Upper lobe of right lung (tissue), 1 donor: ENCODE measurements around the gene CFAP52. TPM values are rescaled to one million over a fixed set of nuclear protein-coding genes. Genes with fewer than 3 reads are reported as not detected.

Source experiments
- ATAC-seq: fragments of 200-7000 bp; cut with Tn5 transposase; one replicate; pipeline ENCODE4 v1.9.1; 2020; ENCODE audit warnings: mild to moderate bottlenecking, moderate library complexity
- DNase-seq: peaks from one replicate; pipeline ENCODE4 v3.0.0-alpha.2; 2020
- H3K27ac ChIP-seq: fragments of 200-600 bp; one replicate; pipeline ENCODE4 v1.8.0; 2022
- H3K27me3 ChIP-seq: fragments of 200-600 bp; one replicate; pipeline ENCODE4 v1.8.0; 2022; ENCODE audit warnings: mild to moderate bottlenecking
- H3K36me3 ChIP-seq: fragments of 200-600 bp; one replicate; pipeline ENCODE4 v1.8.0; 2022
- H3K4me1 ChIP-seq: fragments of 200-600 bp; one replicate; pipeline ENCODE4 v1.8.0; 2022
- H3K4me3 ChIP-seq: fragments of 200-600 bp; one replicate; pipeline ENCODE4 v1.8.0; 2022; ENCODE audit warnings: mild to moderate bottlenecking
- H3K9me3 ChIP-seq: fragments of 200-600 bp; one replicate; pipeline ENCODE4 v1.8.0; 2022
- intact Hi-C: fragments of 100-400 bp; cut with DNase I; formaldehyde crosslinking; loops from one replicate; pipeline ENCODE4 v1.11.0; 2022
- total RNA-seq: library from RNA; stranded (reverse); fragmentation: NEBNext Ultra II Directional; extraction: Animal tissue kit (Norgen Biotek cat#: 25700); gene quantifications from one replicate; pipeline ENCODE4 v1.2.1, GENCODE V29; 2021
- TF ChIP-seq, protein P1 (sequence below): fragments of 200-600 bp; IDR thresholded peaks from one replicate; pipeline ENCODE4 v1.8.0; 2022; ENCODE audit warnings: antibody characterized with exemption
- donor health status: DM: no; HTN: yes; CAD: no; lungs with severe emphysema.

The CFAP52 gene
- total RNA-seq, 1 donor from 2014 or later, result not detected

DNA sequence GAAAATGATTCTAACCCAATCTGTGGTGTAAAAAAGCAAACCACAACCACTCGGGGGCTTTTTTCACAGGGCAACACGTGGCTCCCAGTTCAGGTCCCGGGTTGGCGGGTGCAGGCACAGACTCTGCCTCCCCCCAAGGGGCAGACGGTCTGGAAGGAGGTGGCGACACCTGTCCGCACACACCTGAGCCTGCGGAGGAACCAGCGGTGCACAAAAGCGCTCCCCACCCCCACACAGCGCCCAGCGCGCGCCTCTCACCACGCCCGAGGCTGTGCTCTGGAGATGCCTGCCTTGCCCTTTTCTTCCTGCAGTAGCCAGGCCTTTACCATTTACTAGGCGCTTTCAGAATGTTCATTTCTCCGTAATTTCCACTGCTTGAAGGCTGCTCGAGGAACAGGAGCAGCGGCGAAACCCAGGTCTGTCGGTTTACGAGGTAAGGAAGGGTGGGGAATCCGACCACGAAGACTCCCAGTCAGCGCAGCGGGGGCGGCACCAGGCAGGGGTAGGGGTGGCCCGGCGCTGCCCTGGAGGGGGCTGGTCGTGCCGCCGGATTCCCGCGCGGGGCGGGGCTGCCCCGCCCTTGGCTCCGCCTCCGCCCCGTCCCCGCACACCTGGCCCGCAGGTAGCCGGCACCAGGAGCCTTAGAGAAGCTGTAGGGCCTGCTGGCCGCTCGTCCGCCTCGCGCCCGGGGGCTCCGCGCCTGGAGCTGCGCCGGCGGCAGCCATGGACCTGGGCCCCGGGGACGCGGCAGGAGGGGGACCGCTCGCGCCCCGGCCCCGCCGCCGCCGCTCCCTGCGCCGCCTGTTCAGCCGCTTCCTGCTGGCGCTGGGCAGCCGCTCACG, 68.7 kb downstream of the CFAP52 start, which contains the start of gene USP43:
USP43 (plus strand) TSS at position 608 of the 842 bp plus-strand sequence; CDS start at position 724, 116 bp downstream.
- Histone ChIP-seq H3K4me3 (peak within 1 kb of the TSS; percentile 59), H3K27ac (peak within 1 kb of the TSS; percentile 76), H3K4me1 (peaks cover 7% of the 10 kb centered on the region), H3K36me3 (no peaks in the 10 kb centered on the region), H3K27me3 (peaks cover 16% of the 10 kb centered on the region), H3K9me3 (no peaks in the 10 kb centered on the region)
- intact Hi-C loops, result no loop called here
- ATAC-seq, result peak; percentile 91
- peak; percentile 87 for DNase-seq
- TF ChIP-seq, protein P1, sequence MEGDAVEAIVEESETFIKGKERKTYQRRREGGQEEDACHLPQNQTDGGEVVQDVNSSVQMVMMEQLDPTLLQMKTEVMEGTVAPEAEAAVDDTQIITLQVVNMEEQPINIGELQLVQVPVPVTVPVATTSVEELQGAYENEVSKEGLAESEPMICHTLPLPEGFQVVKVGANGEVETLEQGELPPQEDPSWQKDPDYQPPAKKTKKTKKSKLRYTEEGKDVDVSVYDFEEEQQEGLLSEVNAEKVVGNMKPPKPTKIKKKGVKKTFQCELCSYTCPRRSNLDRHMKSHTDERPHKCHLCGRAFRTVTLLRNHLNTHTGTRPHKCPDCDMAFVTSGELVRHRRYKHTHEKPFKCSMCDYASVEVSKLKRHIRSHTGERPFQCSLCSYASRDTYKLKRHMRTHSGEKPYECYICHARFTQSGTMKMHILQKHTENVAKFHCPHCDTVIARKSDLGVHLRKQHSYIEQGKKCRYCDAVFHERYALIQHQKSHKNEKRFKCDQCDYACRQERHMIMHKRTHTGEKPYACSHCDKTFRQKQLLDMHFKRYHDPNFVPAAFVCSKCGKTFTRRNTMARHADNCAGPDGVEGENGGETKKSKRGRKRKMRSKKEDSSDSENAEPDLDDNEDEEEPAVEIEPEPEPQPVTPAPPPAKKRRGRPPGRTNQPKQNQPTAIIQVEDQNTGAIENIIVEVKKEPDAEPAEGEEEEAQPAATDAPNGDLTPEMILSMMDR, result no peak

DNA sequence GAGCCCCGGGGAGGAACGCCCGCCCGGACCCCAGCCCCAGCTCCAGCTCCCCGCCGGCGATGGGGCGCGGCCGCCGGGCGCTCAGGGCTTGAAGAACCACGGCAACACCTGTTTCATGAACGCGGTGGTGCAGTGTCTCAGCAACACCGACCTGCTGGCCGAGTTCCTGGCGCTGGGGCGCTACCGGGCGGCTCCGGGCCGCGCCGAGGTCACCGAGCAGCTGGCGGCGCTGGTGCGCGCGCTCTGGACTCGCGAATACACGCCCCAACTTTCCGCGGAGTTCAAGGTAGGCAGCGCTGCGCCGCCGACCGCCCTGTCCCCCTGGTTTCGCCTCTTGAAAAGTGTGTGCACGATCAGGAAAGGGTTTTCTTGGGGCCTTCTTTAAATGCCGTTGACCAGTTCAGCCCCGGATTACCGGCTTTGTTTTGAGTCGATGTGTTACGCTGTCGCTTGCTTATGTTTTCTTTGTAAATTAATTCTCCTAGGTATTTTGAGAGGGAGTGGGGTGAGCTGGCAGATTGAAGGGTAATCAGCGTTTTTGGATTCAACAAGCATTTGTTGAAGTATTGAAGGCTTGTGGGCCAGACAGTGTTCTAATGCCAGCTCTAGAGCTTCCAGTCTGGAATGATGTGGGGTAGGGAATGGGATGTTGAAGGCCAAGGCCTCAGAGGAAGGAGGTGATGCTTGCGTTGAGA, 69.6 kb downstream of the CFAP52 start:
- peaks cover 20% of the 10 kb centered on the region for H3K27me3 ChIP-seq
- DNase-seq (peak; percentile 89), ATAC-seq (peak; percentile 78)
- no peaks in the 10 kb centered on the region for H3K36me3 ChIP-seq
- peak overlapping the region; percentile 76 for H3K27ac ChIP-seq
- intact Hi-C loops, result no loop called here
- H3K9me3 ChIP-seq, result no peaks in the 10 kb centered on the region
- peaks cover 7% of the 10 kb centered on the region for H3K4me1 ChIP-seq
- peak overlapping the region; percentile 59 for H3K4me3 ChIP-seq
- TF ChIP-seq, protein P1, result peak; percentile 10

DNA sequence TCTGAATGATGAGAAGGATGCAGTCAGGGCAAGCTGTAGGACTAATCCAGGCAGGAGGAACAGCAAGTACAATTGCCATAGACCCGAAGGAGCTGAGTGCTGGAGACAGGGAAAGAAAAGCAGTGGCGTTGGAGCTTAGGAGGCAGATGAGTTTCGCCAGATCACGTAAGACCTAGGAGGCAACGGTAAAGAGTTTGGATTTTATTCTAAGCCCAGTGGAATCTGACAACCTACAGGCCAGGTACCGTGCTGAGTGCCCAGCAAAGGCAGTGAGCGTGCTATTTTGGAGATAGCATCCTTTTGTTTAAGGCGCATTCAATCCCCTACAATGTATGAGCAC, 70.1 kb downstream of the CFAP52 start:
- Histone ChIP-seq H3K27ac (no peak overlapping the region), H3K4me1 (peaks cover 7% of the 10 kb centered on the region), H3K9me3 (no peaks in the 10 kb centered on the region), H3K36me3 (no peaks in the 10 kb centered on the region), H3K4me3 (peak overlapping the region; percentile 59), H3K27me3 (peaks cover 20% of the 10 kb centered on the region)
- TF ChIP-seq, protein P1, result no peak
- intact Hi-C loops, result no loop called here
- ATAC-seq (no peak), DNase-seq (no peak)

DNA sequence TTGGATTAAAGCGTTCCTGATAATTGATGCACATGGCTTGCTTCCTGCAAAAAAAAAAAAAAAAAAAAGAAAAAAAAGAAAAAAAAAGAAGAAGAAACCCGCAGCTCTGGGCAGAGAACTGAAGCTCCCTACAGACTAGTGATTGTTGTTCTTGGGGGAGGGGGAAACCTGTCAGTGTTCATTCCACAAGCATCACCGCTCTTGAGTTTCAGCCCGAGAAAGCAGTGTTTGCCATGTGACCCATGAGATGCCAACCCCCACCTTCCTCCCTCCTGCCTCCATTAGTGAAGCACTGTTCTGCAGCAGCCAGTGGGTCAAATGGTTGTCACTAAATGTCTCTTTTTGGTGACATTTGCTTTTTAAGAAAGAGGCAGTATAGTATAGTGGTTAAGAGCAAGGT, 70.6 kb downstream of the CFAP52 start:
- TF ChIP-seq, protein P1, result no peak
- intact Hi-C loops, result no loop called here
- peaks cover 20% of the 10 kb centered on the region for H3K27me3 ChIP-seq
- no peak overlapping the region for H3K27ac ChIP-seq
- H3K36me3 ChIP-seq, result no peaks in the 10 kb centered on the region
- no peak for DNase-seq
- ATAC-seq, result no peak
- H3K4me1 ChIP-seq, result peaks cover 7% of the 10 kb centered on the region
- peak overlapping the region; percentile 59 for H3K4me3 ChIP-seq
- H3K9me3 ChIP-seq, result no peaks in the 10 kb centered on the region

DNA sequence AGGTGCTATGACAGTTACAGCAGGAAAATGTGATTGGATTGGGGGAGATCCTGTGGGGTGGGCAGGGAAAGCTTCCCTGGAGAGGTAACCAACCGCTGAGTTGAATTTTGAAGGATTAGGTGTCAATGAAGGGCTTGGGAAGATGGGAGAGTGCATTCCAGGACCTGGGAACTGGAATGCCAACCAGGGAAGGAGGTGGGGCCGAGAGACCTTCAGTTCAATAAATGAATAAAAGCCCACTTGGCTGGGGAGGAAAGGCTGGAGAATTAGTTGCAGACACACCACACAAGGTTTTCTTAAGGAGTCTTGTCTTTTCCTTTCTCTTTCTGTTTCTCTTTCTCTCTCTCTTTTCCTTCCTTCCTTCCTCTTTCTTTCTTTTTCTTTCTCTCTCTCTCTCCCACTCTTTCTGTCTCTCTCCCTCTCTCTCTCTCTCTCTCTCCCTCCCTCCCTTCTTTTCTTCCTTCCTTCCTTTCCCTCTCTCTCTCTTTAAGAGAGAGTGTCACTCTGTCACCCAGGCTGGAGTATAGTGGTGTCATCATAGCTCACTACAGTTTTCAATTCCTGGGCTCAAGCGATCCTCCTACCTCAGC, 72.2 kb downstream of the CFAP52 start:
- intact Hi-C loops, result no loop called here
- H3K27me3 ChIP-seq, result peaks cover 20% of the 10 kb centered on the region
- no peaks in the 10 kb centered on the region for H3K9me3 ChIP-seq
- peaks cover 7% of the 10 kb centered on the region for H3K4me1 ChIP-seq
- H3K4me3 ChIP-seq, result no peak overlapping the region
- TF ChIP-seq, protein P1, result no peak
- ATAC-seq, result no peak
- H3K27ac ChIP-seq, result no peak overlapping the region
- no peak for DNase-seq
- H3K36me3 ChIP-seq, result no peaks in the 10 kb centered on the region
